A549 (cell line): Measurements from ENCODE around the gene LY86. TPM values are rescaled to one million over a fixed set of nuclear protein-coding genes. Genes with fewer than 3 reads are reported as not detected.

Experiments used
- ATAC-seq, 2 experiments: fragments of 200-7000 bp in 1 of 2; fragments of >200 bp in 1 of 2; cut with Nextera tagmentation in 1 of 2; cut with Tn5 transposase in 1 of 2; 3 replicates each; pipeline versions ENCODE4 v1.8.0 to v1.9.1; 2018 to 2020; ENCODE audit warnings: mild to moderate bottlenecking in 1 of 2, moderate library complexity in 1 of 2
- CTCF ChIA-PET: fragments of 300-600 bp; sonication (Branson Sonifier 250); formaldehyde crosslinking; extraction: SDS; loops from one replicate; lab custom pipeline; 2021; ENCODE audit warnings: antibody characterized with exemption, inconsistent platforms; lab: Yijun Ruan, JAX
- POLR2A ChIA-PET: fragments of 350-600 bp; formaldehyde crosslinking; extraction: SDS; loops from one replicate; lab custom pipeline; 2021; ENCODE audit warnings: antibody characterized with exemption, inconsistent platforms; lab: Yijun Ruan, JAX
- DNase-seq, 2 experiments: peaks; one replicate each; pipeline versions ENCODE4 v3.0.0 to v3.0.0-alpha.2; 2011 to 2016; ENCODE audit warnings: low read depth in 1 of 2, low spot score in 1 of 2
- FAIRE-seq: peaks from 2 replicates; lab custom pipeline; 2011; peaks lifted over from hg19 to GRCh38; lab: Jason Lieb, UNC
- H3K27ac ChIP-seq, 2 experiments: fragments of >200 bp; sonication (Bioruptor Twin); formaldehyde crosslinking; 3 replicates each; pipeline ENCODE4 v1.5.1; 2016 to 2017
- H3K4me1 ChIP-seq: fragments of >200 bp; sonication (Bioruptor Twin); formaldehyde crosslinking; 3 replicates; pipeline ENCODE4 v1.6.1; 2016
- H3K4me2 ChIP-seq: fragments of >200 bp; sonication (Bioruptor Twin); formaldehyde crosslinking; 3 replicates; pipeline ENCODE4 v1.6.1; 2016
- H3K4me3 ChIP-seq: fragments of >200 bp; sonication (Bioruptor Twin); formaldehyde crosslinking; 3 replicates; pipeline ENCODE4 v1.5.1; 2016
- H3K9me3 ChIP-seq: fragments of >200 bp; sonication (Bioruptor Twin); formaldehyde crosslinking; 3 replicates; pipeline ENCODE4 v1.6.1; 2016
- CEBPB ChIP-seq, 2 experiments: fragments of >200 bp in 1 of 2; sonication (Bioruptor Twin) in 1 of 2; formaldehyde crosslinking in 1 of 2; IDR thresholded peaks; 2 replicates each; pipeline ENCODE4 v1.6.1; 2012 to 2016
- EHF ChIP-seq: fragments of 250-450 bp; sonication (Bioruptor Pico); IDR thresholded peaks from 2 replicates; pipeline ENCODE4 v1.5.0; 2020; ENCODE audit warnings: mild to moderate bottlenecking
- HEYL ChIP-seq: fragments of 250-450 bp; sonication (Bioruptor Pico); IDR thresholded peaks from 2 replicates; pipeline ENCODE4 v1.8.0; 2021; ENCODE audit warnings: mild to moderate bottlenecking, moderate library complexity
- JUN ChIP-seq, 2 experiments: fragments of >200 bp; sonication (Bioruptor Twin); formaldehyde crosslinking; IDR thresholded peaks; 2 replicates in 1 of 2; 3 replicates in 1 of 2; pipeline ENCODE4 v1.6.1; 2016 to 2017
- JUNB ChIP-seq: fragments of >200 bp; sonication (Bioruptor Twin); formaldehyde crosslinking; IDR thresholded peaks from 2 replicates; pipeline ENCODE4 v1.6.1; 2016
- KDM5A ChIP-seq: fragments of 200-600 bp; sonication (generic); IDR thresholded peaks from 2 replicates; pipeline ENCODE4 v1.6.1; 2016; ENCODE audit warnings: antibody characterized with exemption, mild to moderate bottlenecking
- MAFK ChIP-seq: fragments of 450-650 bp; IDR thresholded peaks from 2 replicates; pipeline ENCODE4 v1.6.1; 2014; ENCODE audit not compliant: partially characterized antibody
- MYC ChIP-seq: IDR thresholded peaks from 2 replicates; pipeline ENCODE4 v1.6.1; 2012; ENCODE audit warnings: mild to moderate bottlenecking, inconsistent platforms, low read length, improper control_type of control experiment, borderline replicate concordance
- NR3C1 ChIP-seq: fragments of >200 bp; sonication (Bioruptor Twin); formaldehyde crosslinking; IDR thresholded peaks from 3 replicates; pipeline ENCODE4 v1.6.1; 2017
- PHF8 ChIP-seq: fragments of 200-600 bp; sonication (generic); IDR thresholded peaks from 2 replicates; pipeline ENCODE4 v1.6.1; 2016; ENCODE audit warnings: low read depth, mild to moderate bottlenecking, antibody characterized with exemption, moderate library complexity, borderline replicate concordance
- POLR2A ChIP-seq: IDR thresholded peaks from 2 replicates; pipeline ENCODE4 v1.6.1; 2012; ENCODE audit warnings: mild to moderate bottlenecking, low read length
- POLR2AphosphoS2 ChIP-seq: conservative IDR thresholded peaks from 2 replicates; pipeline ENCODE4 v1.6.1; 2012; ENCODE audit warnings: low read length, improper control_type of control experiment, inconsistent platforms
- RAD21 ChIP-seq, 2 experiments: fragments of >200 bp in 1 of 2; sonication (Bioruptor Twin) in 1 of 2; formaldehyde crosslinking in 1 of 2; IDR thresholded peaks in 1 of 2; conservative IDR thresholded peaks in 1 of 2; 2 replicates in 1 of 2; 3 replicates in 1 of 2; pipeline ENCODE4 v1.6.1; 2012 to 2018; ENCODE audit warnings: inconsistent platforms in 1 of 2
- RARB ChIP-seq: fragments of 250-450 bp; sonication (Bioruptor Pico); IDR thresholded peaks from 2 replicates; pipeline ENCODE4 v1.8.0; 2021; ENCODE audit warnings: mild to moderate bottlenecking, moderate library complexity
- RCOR1 ChIP-seq: fragments of 150-350 bp; IDR thresholded peaks from 2 replicates; pipeline ENCODE4 v1.6.1; 2014; ENCODE audit warnings: antibody characterized with exemption, low read length, low read depth
- RFX5 ChIP-seq: fragments of 450-650 bp; IDR thresholded peaks from 2 replicates; pipeline ENCODE4 v1.7.1; 2014; ENCODE audit warnings: antibody characterized with exemption, mild to moderate bottlenecking, moderate library complexity
- SMC3 ChIP-seq: fragments of >200 bp; sonication (Bioruptor Twin); formaldehyde crosslinking; IDR thresholded peaks from 3 replicates; pipeline ENCODE4 v1.6.1; 2018; ENCODE audit warnings: inconsistent platforms
- TFCP2L1 ChIP-seq: fragments of 250-450 bp; sonication (Bioruptor Pico); IDR thresholded peaks from 2 replicates; pipeline ENCODE4 v1.5.0; 2021; ENCODE audit warnings: mild to moderate bottlenecking
- TP53 ChIP-seq: fragments of 250-450 bp; sonication (Bioruptor Pico); IDR thresholded peaks from 2 replicates; pipeline ENCODE4 v1.5.0; 2021; ENCODE audit warnings: mild to moderate bottlenecking, moderate library complexity
- ZNF302 ChIP-seq: fragments of 250-450 bp; sonication (Bioruptor Pico); IDR thresholded peaks from 2 replicates; pipeline ENCODE4 v1.9.0; 2021; ENCODE audit warnings: inconsistent platforms, mild to moderate bottlenecking, moderate library complexity
- ZSCAN20 ChIP-seq: fragments of 250-450 bp; sonication (Bioruptor Pico); IDR thresholded peaks from 2 replicates; pipeline ENCODE4 v1.8.0; 2022; ENCODE audit warnings: mild to moderate bottlenecking, moderate library complexity
- WGBS: methylation state at CpG from one replicate; pipeline ENCODE4 v1.1.6; 2017; ENCODE audit errors: missing lambda C conversion rate; 5-methylcytosine and 5-hydroxymethylcytosine counted together
- polyA plus RNA-seq, 4 experiments: library from polyadenylated mRNA; depleted of rRNA in 3 of 4; stranded (reverse); fragments of >200 nt; fragmentation: RNase III in 1 of 4; extraction: RNeasy Plus Mini Kit Qiagen cat#74134 plus additional on column Dnase treatment in 1 of 4; gene quantifications; 2 replicates in 3 of 4; 3 replicates in 1 of 4; pipeline ENCODE4 v1.2.3, GENCODE V29; 2011 to 2017
- TF ChIP-seq, protein P1 (sequence below): fragments of >200 bp; sonication (Bioruptor Twin); formaldehyde crosslinking; IDR thresholded peaks from 3 replicates; pipeline ENCODE4 v1.6.1; 2016
- TF ChIP-seq, protein P2 (sequence below): IDR thresholded peaks from 2 replicates; pipeline ENCODE4 v1.6.1; 2012
- TF ChIP-seq, protein P3 (sequence below): fragments of 250-450 bp; sonication (Bioruptor Pico); IDR thresholded peaks from 2 replicates; pipeline ENCODE4 v1.5.0; 2020; ENCODE audit warnings: low read depth, mild to moderate bottlenecking, moderate library complexity
- TF ChIP-seq, protein P4 (sequence below): fragments of >200 bp; sonication (Bioruptor Twin); formaldehyde crosslinking; IDR thresholded peaks from 2 replicates; pipeline ENCODE4 v1.6.1; 2016
- TF ChIP-seq, protein P5 (sequence below): IDR thresholded peaks from 2 replicates; pipeline ENCODE4 v1.6.1; 2012
- TF ChIP-seq, protein P6 (sequence below): IDR thresholded peaks from 2 replicates; pipeline ENCODE4 v1.6.1; 2012; ENCODE audit warnings: low read depth, borderline replicate concordance
- TF ChIP-seq, protein P7 (sequence below): fragments of 450-650 bp; IDR thresholded peaks from 2 replicates; pipeline ENCODE4 v1.6.1; 2014; ENCODE audit warnings: antibody characterized with exemption
- TF ChIP-seq, protein P8 (sequence below): fragments of 250-450 bp; sonication (Bioruptor Pico); IDR thresholded peaks from 2 replicates; pipeline ENCODE4 v1.5.0; 2021; ENCODE audit warnings: mild to moderate bottlenecking, moderate library complexity, borderline replicate concordance
- TF ChIP-seq, protein P9 (sequence below): fragments of >200 bp; sonication (Bioruptor Twin); formaldehyde crosslinking; IDR thresholded peaks from 3 replicates; pipeline ENCODE4 v1.5.1; 2016

Gene LY86
- polyA plus RNA-seq, 2 of the 4 experiments (the other 2 are of a cell fraction), result not detected

DNA sequence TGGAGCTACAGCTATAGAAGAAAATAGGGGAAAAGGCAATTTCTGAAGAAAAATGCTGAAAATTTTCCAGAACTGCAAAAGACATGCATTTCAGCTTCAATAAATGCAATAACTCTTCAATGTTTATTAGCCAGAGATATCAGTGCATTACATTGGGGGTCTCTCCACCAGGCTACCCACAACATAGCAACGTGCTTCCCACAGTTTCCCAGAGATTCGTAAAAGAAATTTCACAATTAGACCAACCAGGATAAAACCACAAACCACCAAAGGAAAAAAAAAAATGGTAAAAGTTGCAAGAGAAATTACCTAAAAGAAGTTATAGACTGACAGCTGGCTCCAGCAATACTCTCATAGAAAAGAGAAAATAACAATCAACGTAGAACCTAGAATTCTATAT lies 16.0 kb downstream of the LY86 start:
- TF ChIP-seq MYC (no peak), RFX5 (no peak), KDM5A (no peak), CEBPB (IDR thresholded peaks at IDR 0.05) (no peak), JUN (IDR thresholded peaks at IDR 0.05) (no peak), HEYL (CRISPR knock-in tag) (no peak), JUNB (no peak), POLR2A (no peak), ZNF302 (no peak), POLR2AphosphoS2 (no peak), MAFK (no peak), TFCP2L1 (CRISPR knock-in tag) (no peak), TP53 (no peak)
- TF ChIP-seq, protein P1, sequence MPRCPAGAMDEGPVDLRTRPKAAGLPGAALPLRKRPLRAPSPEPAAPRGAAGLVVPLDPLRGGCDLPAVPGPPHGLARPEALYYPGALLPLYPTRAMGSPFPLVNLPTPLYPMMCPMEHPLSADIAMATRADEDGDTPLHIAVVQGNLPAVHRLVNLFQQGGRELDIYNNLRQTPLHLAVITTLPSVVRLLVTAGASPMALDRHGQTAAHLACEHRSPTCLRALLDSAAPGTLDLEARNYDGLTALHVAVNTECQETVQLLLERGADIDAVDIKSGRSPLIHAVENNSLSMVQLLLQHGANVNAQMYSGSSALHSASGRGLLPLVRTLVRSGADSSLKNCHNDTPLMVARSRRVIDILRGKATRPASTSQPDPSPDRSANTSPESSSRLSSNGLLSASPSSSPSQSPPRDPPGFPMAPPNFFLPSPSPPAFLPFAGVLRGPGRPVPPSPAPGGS, result no peak
- TF ChIP-seq, protein P2, sequence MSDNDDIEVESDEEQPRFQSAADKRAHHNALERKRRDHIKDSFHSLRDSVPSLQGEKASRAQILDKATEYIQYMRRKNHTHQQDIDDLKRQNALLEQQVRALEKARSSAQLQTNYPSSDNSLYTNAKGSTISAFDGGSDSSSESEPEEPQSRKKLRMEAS, result no peak
- TF ChIP-seq, protein P3, sequence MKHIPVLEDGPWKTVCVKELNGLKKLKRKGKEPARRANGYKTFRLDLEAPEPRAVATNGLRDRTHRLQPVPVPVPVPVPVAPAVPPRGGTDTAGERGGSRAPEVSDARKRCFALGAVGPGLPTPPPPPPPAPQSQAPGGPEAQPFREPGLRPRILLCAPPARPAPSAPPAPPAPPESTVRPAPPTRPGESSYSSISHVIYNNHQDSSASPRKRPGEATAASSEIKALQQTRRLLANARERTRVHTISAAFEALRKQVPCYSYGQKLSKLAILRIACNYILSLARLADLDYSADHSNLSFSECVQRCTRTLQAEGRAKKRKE, result no peak
- TF ChIP-seq, protein P4, sequence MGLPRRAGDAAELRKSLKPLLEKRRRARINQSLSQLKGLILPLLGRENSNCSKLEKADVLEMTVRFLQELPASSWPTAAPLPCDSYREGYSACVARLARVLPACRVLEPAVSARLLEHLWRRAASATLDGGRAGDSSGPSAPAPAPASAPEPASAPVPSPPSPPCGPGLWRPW, result no peak
- TF ChIP-seq, protein P5, sequence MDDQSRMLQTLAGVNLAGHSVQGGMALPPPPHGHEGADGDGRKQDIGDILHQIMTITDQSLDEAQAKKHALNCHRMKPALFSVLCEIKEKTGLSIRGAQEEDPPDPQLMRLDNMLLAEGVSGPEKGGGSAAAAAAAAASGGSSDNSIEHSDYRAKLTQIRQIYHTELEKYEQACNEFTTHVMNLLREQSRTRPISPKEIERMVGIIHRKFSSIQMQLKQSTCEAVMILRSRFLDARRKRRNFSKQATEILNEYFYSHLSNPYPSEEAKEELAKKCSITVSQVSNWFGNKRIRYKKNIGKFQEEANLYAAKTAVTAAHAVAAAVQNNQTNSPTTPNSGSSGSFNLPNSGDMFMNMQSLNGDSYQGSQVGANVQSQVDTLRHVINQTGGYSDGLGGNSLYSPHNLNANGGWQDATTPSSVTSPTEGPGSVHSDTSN, result no peak
- DNase-seq (no peak), FAIRE-seq (no peak), ATAC-seq (no peak)
- Histone ChIP-seq H3K4me1 (no peaks in the 10 kb centered on the region), H3K4me2 (no peak overlapping the region), H3K4me3 (no peak overlapping the region), H3K9me3 (no peaks in the 10 kb centered on the region), H3K27ac (no peak overlapping the region)
- 2% methylated on average over 3 of the region's 3 CpGs for WGBS
- ChIA-PET CTCF (interaction anchor here (0.8 kb wide), 1 partner anchor 58 kb away, joined by 3 read pairs; no protein-coding TSS in a partner anchor), POLR2A (no interaction called here)

DNA sequence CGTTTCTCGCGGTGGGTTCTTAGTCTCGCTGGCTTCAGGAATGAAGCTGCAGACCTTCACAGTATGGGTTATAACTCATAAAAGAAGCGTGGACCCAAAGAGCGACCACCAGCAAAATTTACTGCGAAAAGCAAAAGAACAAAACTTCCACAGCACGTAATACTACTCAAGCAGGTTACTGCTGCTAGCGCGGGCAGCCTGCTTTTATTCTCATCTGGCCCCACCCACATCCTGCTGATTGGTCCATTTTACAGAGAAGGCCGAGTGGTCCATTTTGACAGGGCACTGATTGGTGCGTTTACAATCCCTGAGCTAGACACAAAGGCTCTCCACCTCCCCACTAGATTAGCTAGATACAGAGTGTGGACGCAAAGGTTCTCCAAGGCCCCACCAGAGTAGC lies 17.4 kb downstream of the LY86 start:
- ATAC-seq, result no peak
- Histone ChIP-seq H3K4me2 (no peak overlapping the region), H3K4me1 (no peaks in the 10 kb centered on the region), H3K27ac (no peak overlapping the region), H3K4me3 (no peak overlapping the region), H3K9me3 (no peaks in the 10 kb centered on the region)
- DNase-seq, result no peak
- POLR2A ChIA-PET, result no interaction called here
- no peak for FAIRE-seq
- CTCF ChIA-PET, result no interaction called here
- 65% methylated on average over 13 of the region's 13 CpGs for WGBS
- TF ChIP-seq, protein P6, sequence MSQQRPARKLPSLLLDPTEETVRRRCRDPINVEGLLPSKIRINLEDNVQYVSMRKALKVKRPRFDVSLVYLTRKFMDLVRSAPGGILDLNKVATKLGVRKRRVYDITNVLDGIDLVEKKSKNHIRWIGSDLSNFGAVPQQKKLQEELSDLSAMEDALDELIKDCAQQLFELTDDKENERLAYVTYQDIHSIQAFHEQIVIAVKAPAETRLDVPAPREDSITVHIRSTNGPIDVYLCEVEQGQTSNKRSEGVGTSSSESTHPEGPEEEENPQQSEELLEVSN, result no peak
- TF ChIP-seq RAD21 (conservative IDR thresholded peaks at IDR 0.05 in 1 of 2, IDR thresholded peaks at IDR 0.05 in 1 of 2), result no peak
- TF ChIP-seq ZSCAN20 (CRISPR knock-in tag), result no peak
- no peak for TF ChIP-seq HEYL (CRISPR knock-in tag)
- no peak for TF ChIP-seq JUN (IDR thresholded peaks at IDR 0.05)
- TF ChIP-seq RARB (CRISPR knock-in tag), result no peak
- TF ChIP-seq EHF (CRISPR knock-in tag), result no peak
- TF ChIP-seq, protein P7, sequence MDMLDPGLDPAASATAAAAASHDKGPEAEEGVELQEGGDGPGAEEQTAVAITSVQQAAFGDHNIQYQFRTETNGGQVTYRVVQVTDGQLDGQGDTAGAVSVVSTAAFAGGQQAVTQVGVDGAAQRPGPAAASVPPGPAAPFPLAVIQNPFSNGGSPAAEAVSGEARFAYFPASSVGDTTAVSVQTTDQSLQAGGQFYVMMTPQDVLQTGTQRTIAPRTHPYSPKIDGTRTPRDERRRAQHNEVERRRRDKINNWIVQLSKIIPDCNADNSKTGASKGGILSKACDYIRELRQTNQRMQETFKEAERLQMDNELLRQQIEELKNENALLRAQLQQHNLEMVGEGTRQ, result no peak
- TF ChIP-seq SMC3, result no peak
- TF ChIP-seq, protein P8, sequence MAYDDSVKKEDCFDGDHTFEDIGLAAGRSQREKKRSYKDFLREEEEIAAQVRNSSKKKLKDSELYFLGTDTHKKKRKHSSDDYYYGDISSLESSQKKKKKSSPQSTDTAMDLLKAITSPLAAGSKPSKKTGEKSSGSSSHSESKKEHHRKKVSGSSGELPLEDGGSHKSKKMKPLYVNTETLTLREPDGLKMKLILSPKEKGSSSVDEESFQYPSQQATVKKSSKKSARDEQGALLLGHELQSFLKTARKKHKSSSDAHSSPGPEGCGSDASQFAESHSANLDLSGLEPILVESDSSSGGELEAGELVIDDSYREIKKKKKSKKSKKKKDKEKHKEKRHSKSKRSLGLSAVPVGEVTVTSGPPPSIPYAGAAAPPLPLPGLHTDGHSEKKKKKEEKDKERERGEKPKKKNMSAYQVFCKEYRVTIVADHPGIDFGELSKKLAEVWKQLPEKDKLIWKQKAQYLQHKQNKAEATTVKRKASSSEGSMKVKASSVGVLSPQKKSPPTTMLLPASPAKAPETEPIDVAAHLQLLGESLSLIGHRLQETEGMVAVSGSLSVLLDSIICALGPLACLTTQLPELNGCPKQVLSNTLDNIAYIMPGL (CRISPR knock-in tag), result no peak
- TF ChIP-seq NR3C1, result no peak
- TF ChIP-seq, protein P5, result no peak
- TF ChIP-seq PHF8, result no peak
- TF ChIP-seq MYC, result no peak
- no peak for TF ChIP-seq POLR2A
- no peak for TF ChIP-seq RCOR1
- TF ChIP-seq, protein P9, sequence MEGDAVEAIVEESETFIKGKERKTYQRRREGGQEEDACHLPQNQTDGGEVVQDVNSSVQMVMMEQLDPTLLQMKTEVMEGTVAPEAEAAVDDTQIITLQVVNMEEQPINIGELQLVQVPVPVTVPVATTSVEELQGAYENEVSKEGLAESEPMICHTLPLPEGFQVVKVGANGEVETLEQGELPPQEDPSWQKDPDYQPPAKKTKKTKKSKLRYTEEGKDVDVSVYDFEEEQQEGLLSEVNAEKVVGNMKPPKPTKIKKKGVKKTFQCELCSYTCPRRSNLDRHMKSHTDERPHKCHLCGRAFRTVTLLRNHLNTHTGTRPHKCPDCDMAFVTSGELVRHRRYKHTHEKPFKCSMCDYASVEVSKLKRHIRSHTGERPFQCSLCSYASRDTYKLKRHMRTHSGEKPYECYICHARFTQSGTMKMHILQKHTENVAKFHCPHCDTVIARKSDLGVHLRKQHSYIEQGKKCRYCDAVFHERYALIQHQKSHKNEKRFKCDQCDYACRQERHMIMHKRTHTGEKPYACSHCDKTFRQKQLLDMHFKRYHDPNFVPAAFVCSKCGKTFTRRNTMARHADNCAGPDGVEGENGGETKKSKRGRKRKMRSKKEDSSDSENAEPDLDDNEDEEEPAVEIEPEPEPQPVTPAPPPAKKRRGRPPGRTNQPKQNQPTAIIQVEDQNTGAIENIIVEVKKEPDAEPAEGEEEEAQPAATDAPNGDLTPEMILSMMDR, result no peak
